SU-DHL-6 (cell line): ENCODE measurements around the gene NHP2.

ENCODE experiments used
- H2AFZ ChIP-seq: fragments of 200-600 bp; sonication (generic); 2 replicates; pipeline ENCODE4 v1.6.1; 2014; ENCODE audit warnings: low read depth, mild to moderate bottlenecking, moderate library complexity, mixed read lengths, antibody characterized with exemption, low read length; ENCODE audit not compliant: severe bottlenecking
- H3F3A ChIP-seq: fragments of 200-600 bp; shearing (Covaris generic); 2 replicates; pipeline ENCODE4 v1.6.0; 2016; ENCODE audit warnings: antibody characterized with exemption, mild to moderate bottlenecking; ENCODE audit not compliant: insufficient read depth
- H3K27ac ChIP-seq: fragments of 200-600 bp; sonication (generic); 2 replicates; pipeline ENCODE4 v1.5.1; 2016; ENCODE audit warnings: low read depth, mild to moderate bottlenecking, low read length, moderate library complexity, mixed read lengths
- H3K27me3 ChIP-seq: fragments of 200-600 bp; sonication (generic), shearing (Covaris generic); 2 replicates; pipeline ENCODE4 v1.6.0; 2014; ENCODE audit warnings: mild to moderate bottlenecking, low read length
- H3K36me3 ChIP-seq: fragments of 200-600 bp; sonication (generic); 2 replicates; pipeline ENCODE4 v1.6.1; 2014; ENCODE audit warnings: mild to moderate bottlenecking, low read length, mixed read lengths
- H3K4me2 ChIP-seq: fragments of 300-600, 200-600 bp; shearing (Covaris generic), sonication (generic); 2 replicates; pipeline ENCODE4 v1.6.0; 2014; ENCODE audit warnings: low read length, low read depth, mild to moderate bottlenecking; ENCODE audit not compliant: poor library complexity, severe bottlenecking
- H3K4me3 ChIP-seq: fragments of 200-600 bp; sonication (generic); 2 replicates; pipeline ENCODE4 v1.5.1; 2014; ENCODE audit warnings: antibody characterized with exemption, low read length, mild to moderate bottlenecking, mixed read lengths; ENCODE audit not compliant: insufficient read depth, poor library complexity, severe bottlenecking
- H3K79me2 ChIP-seq: fragments of 200-600 bp; sonication (generic); 2 replicates; pipeline ENCODE4 v1.6.1; 2014; ENCODE audit warnings: mild to moderate bottlenecking, low read length, moderate library complexity; ENCODE audit not compliant: insufficient read depth
- H3K9ac ChIP-seq: fragments of 200-600 bp; sonication (generic); 2 replicates; pipeline ENCODE4 v1.7.0; 2014; ENCODE audit warnings: mild to moderate bottlenecking, low read length
- H3K9me2 ChIP-seq: fragments of 200-600 bp; sonication (generic); replicated peaks from 2 replicates; pipeline ENCODE4 v1.6.1; 2014; ENCODE audit warnings: low read length; ENCODE audit not compliant: insufficient read depth
- H3K9me3 ChIP-seq: fragments of 200-600 bp; sonication (generic); 2 replicates; pipeline ENCODE4 v1.6.1; 2014; ENCODE audit warnings: low read length, mixed read lengths; ENCODE audit not compliant: insufficient read depth
- H4K20me1 ChIP-seq: fragments of 200-600 bp; sonication (generic); 2 replicates; pipeline ENCODE4 v1.6.1; 2014; ENCODE audit warnings: low read depth, mild to moderate bottlenecking, antibody characterized with exemption, low read length, moderate library complexity, mixed read lengths
- EZH2phosphoT487 ChIP-seq: fragments of 200-600 bp; sonication (generic), shearing (Covaris generic); conservative IDR thresholded peaks from 2 replicates; pipeline ENCODE4 v1.6.1; 2018; ENCODE audit warnings: mild to moderate bottlenecking, antibody characterized with exemption, low read length, moderate library complexity, mixed read lengths
- TF ChIP-seq, protein P1 (sequence below): fragments of 200-600 bp; sonication (generic); IDR thresholded peaks from one replicate; pipeline ENCODE4 v1.5.1; 2017; ENCODE audit warnings: antibody characterized with exemption, mild to moderate bottlenecking, low read length, moderate library complexity; ENCODE audit not compliant: insufficient read depth, poor library complexity, severe bottlenecking

NHP2 gene

GRCh38 chr5:178162481-178162880 is 8.8 kb upstream of the NHP2 start:
- Histone ChIP-seq H3F3A (no peaks in the 10 kb centered on the region), H2AFZ (no peak overlapping the region), H3K9me2 (no peaks in the 10 kb centered on the region), H3K36me3 (no peaks in the 10 kb centered on the region), H3K27me3 (no peaks in the 10 kb centered on the region), H3K9ac (no peak overlapping the region), H3K4me3 (no peak overlapping the region), H3K27ac (no peak overlapping the region), H4K20me1 (no peaks in the 10 kb centered on the region), H3K9me3 (no peaks in the 10 kb centered on the region), H3K4me2 (no peak overlapping the region), H3K79me2 (no peaks in the 10 kb centered on the region)
- no peak for TF ChIP-seq EZH2phosphoT487
- TF ChIP-seq, protein P1, sequence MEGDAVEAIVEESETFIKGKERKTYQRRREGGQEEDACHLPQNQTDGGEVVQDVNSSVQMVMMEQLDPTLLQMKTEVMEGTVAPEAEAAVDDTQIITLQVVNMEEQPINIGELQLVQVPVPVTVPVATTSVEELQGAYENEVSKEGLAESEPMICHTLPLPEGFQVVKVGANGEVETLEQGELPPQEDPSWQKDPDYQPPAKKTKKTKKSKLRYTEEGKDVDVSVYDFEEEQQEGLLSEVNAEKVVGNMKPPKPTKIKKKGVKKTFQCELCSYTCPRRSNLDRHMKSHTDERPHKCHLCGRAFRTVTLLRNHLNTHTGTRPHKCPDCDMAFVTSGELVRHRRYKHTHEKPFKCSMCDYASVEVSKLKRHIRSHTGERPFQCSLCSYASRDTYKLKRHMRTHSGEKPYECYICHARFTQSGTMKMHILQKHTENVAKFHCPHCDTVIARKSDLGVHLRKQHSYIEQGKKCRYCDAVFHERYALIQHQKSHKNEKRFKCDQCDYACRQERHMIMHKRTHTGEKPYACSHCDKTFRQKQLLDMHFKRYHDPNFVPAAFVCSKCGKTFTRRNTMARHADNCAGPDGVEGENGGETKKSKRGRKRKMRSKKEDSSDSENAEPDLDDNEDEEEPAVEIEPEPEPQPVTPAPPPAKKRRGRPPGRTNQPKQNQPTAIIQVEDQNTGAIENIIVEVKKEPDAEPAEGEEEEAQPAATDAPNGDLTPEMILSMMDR = no peak

DNA sequence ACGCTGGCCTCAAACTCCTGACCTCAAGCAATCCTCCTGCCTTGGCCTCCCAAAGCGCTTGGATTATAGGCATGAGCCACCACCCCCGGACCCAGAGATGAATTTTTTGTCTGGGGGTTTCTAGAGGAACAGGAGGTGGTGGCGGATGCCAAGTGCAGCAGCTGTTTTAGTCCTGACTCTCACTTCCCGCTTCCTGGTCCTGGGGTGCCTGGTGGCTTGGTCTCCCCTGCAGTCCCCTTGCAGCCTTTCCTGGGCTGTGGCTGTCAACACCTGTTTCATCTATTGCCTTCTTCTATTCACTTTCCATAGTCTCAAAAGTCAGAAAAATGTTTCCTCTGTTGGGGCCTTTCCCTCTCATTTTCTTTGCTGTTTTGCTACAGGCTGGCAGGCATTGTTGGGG is 6.5 kb upstream of the NHP2 start:
- H4K20me1 ChIP-seq = no peaks in the 10 kb centered on the region
- no peaks in the 10 kb centered on the region for H3K36me3 ChIP-seq
- H3K27ac ChIP-seq = no peak overlapping the region
- no peak overlapping the region for H3K4me3 ChIP-seq
- H2AFZ ChIP-seq = no peak overlapping the region
- no peak for TF ChIP-seq EZH2phosphoT487
- TF ChIP-seq, protein P1 = no peak
- no peaks in the 10 kb centered on the region for H3K27me3 ChIP-seq
- no peak overlapping the region for H3K4me2 ChIP-seq
- peaks cover 4% of the 10 kb centered on the region; the same call in 1 of the 2 replicates for H3F3A ChIP-seq
- no peaks in the 10 kb centered on the region for H3K9me2 ChIP-seq
- no peak overlapping the region for H3K9ac ChIP-seq
- H3K79me2 ChIP-seq = no peaks in the 10 kb centered on the region
- no peaks in the 10 kb centered on the region for H3K9me3 ChIP-seq

- Histone ChIP-seq H3K4me2 (no peak overlapping the region), H3K27me3 (no peaks in the 10 kb centered on the region), H3K36me3 (no peaks in the 10 kb centered on the region), H3K79me2 (peaks cover 10% of the 10 kb centered on the region), H4K20me1 (no peaks in the 10 kb centered on the region), H3K9ac (no peak overlapping the region), H3K4me3 (no peak overlapping the region), H3K9me2 (no peaks in the 10 kb centered on the region), H2AFZ (no peak overlapping the region), H3F3A (peaks cover 14% of the 10 kb centered on the region; the same call in 1 of the 2 replicates), H3K9me3 (no peaks in the 10 kb centered on the region), H3K27ac (no peak overlapping the region)
- TF ChIP-seq, protein P1 = no peak
Observed at GRCh38 chr5:178155065-178155464, 1.4 kb upstream of the NHP2 start.
